Liver (tissue), 9 donors: ENCODE data around the gene ITIH5. TPM values are rescaled to one million over a fixed set of nuclear protein-coding genes. Genes with fewer than 3 reads are reported as not detected.

Experiments used
- DNase-seq: peaks from one replicate; pipeline ENCODE4 v3.0.0-alpha.2; 2017; ENCODE audit warnings: low spot score
- H3K27ac ChIP-seq, 2 donors: one replicate each; pipeline ENCODE4 v1.7.0; 2013; ENCODE audit warnings: inconsistent platforms in 2 of 2, low read length in 2 of 2, control low read depth in 1 of 2, low read depth in 1 of 2, mild to moderate bottlenecking in 1 of 2
- H3K27me3 ChIP-seq, 4 donors: one replicate each; pipeline versions ENCODE4 v1.6.1 to v1.7.0; 2013; ENCODE audit warnings: low read length in 3 of 4, inconsistent platforms in 1 of 4, mild to moderate bottlenecking in 1 of 4, moderate library complexity in 1 of 4; ENCODE audit not compliant: control insufficient read depth in 4 of 4, insufficient read depth in 4 of 4
- H3K36me3 ChIP-seq, 4 donors: one replicate each; pipeline versions ENCODE4 v1.6.1 to v1.7.0; 2013; ENCODE audit warnings: low read length in 3 of 4, mild to moderate bottlenecking in 3 of 4, low read depth in 1 of 4, moderate library complexity in 1 of 4; ENCODE audit not compliant: control insufficient read depth in 4 of 4, insufficient read depth in 3 of 4
- H3K4me1 ChIP-seq, 4 donors: one replicate each; pipeline versions ENCODE4 v1.6.1 to v1.7.0; 2013; ENCODE audit warnings: low read length in 3 of 4, mild to moderate bottlenecking in 3 of 4, moderate library complexity in 1 of 4; ENCODE audit not compliant: control insufficient read depth in 4 of 4, insufficient read depth in 4 of 4
- H3K4me3 ChIP-seq, 3 donors: one replicate each; pipeline versions ENCODE4 v1.6.1 to v1.7.0; 2013; ENCODE audit warnings: low read length in 3 of 3, control low read depth in 1 of 3, low read depth in 1 of 3, mild to moderate bottlenecking in 1 of 3
- H3K9ac ChIP-seq, 2 donors: one replicate each; pipeline ENCODE4 v1.7.0; 2013; ENCODE audit warnings: low read length in 2 of 2, mild to moderate bottlenecking in 2 of 2, moderate library complexity in 2 of 2, control low read depth in 1 of 2, low read depth in 1 of 2
- H3K9me3 ChIP-seq, 4 donors: one replicate each; pipeline versions ENCODE4 v1.6.1 to v1.7.0; 2013; ENCODE audit warnings: low read length in 3 of 4; ENCODE audit not compliant: control insufficient read depth in 4 of 4
- ATF3 ChIP-seq: IDR thresholded peaks from 2 replicates; pipeline ENCODE4 v1.6.1; 2016; ENCODE audit warnings: antibody characterized with exemption
- EGR1 ChIP-seq, 2 donors: IDR thresholded peaks; 2 replicates each; pipeline ENCODE4 v1.6.1; 2016 to 2018; ENCODE audit warnings: antibody characterized with exemption in 2 of 2, low read depth in 2 of 2
- FOXA2 ChIP-seq: IDR thresholded peaks from 2 replicates; pipeline ENCODE4 v1.6.1; 2016; ENCODE audit warnings: antibody characterized with exemption
- JUND ChIP-seq, 2 donors: IDR thresholded peaks; 2 replicates each; pipeline ENCODE4 v1.6.1; 2016; ENCODE audit warnings: antibody characterized with exemption in 2 of 2
- NR2F2 ChIP-seq: IDR thresholded peaks from 2 replicates; pipeline ENCODE4 v1.6.1; 2016; ENCODE audit warnings: antibody characterized with exemption
- RAD21 ChIP-seq, 2 donors: IDR thresholded peaks; 2 replicates each; pipeline ENCODE4 v1.6.1; 2016; ENCODE audit warnings: antibody characterized with exemption in 2 of 2, mild to moderate bottlenecking in 2 of 2
- REST ChIP-seq: IDR thresholded peaks from 2 replicates; pipeline ENCODE4 v1.6.1; 2016; ENCODE audit warnings: antibody characterized with exemption, mild to moderate bottlenecking
- RXRA ChIP-seq, 2 donors: IDR thresholded peaks; 2 replicates each; pipeline ENCODE4 v1.6.1; 2017 to 2018; ENCODE audit warnings: antibody characterized with exemption in 2 of 2, mild to moderate bottlenecking in 1 of 2
- SP1 ChIP-seq: IDR thresholded peaks from 2 replicates; pipeline ENCODE4 v1.6.1; 2018; ENCODE audit warnings: antibody characterized with exemption, mild to moderate bottlenecking
- YY1 ChIP-seq: IDR thresholded peaks from 2 replicates; pipeline ENCODE4 v1.6.1; 2016; ENCODE audit warnings: antibody characterized with exemption, mild to moderate bottlenecking
- ZBTB33 ChIP-seq: IDR thresholded peaks from 2 replicates; pipeline ENCODE4 v1.6.1; 2016; ENCODE audit warnings: antibody characterized with exemption
- WGBS: extraction: QIAGEN DNeasy Blood & Tissue Kit; methylation state at CpG from one replicate; pipeline ENCODE4 v1.1.7; 2013; 5-methylcytosine and 5-hydroxymethylcytosine counted together
- polyA plus RNA-seq, 2 donors: library from polyadenylated mRNA; stranded (reverse) in 1 of 2; unstranded in 1 of 2; fragments of 200-250 nt in 1 of 2; fragments of >200 nt in 1 of 2; fragmentation: Nextera tagmentation in 1 of 2; extraction: Ambion mirVana in 1 of 2; gene quantifications; one replicate each; pipeline versions ENCODE4 v1.2.1 to v1.2.3, GENCODE V29; 2013 to 2015
- total RNA-seq, 2 donors: library from RNA; depleted of rRNA; stranded (reverse); fragments of >200 nt; gene quantifications; one replicate each; pipeline ENCODE4 v1.2.3, GENCODE V29; 2014
- TF ChIP-seq, protein P1 (sequence below): IDR thresholded peaks from 2 replicates; pipeline ENCODE4 v1.6.1; 2016; ENCODE audit warnings: antibody characterized with exemption
- TF ChIP-seq, protein P2 (sequence below): fragments of 150-350 bp; IDR thresholded peaks from 2 replicates; pipeline ENCODE4 v1.5.1; 2017; ENCODE audit warnings: improper control_type of control experiment, low read depth, low read length; ENCODE audit not compliant: missing input control
- donor health status: healthy.
- donor health status: healthy.
- donor health status: healthy.
- donor health status: healthy.
- donor health status: healthy.

The ITIH5 gene
- total and polyA plus RNA-seq, 4 donors, result 0.60 to 1.3 (median 0.98) TPM

DNA sequence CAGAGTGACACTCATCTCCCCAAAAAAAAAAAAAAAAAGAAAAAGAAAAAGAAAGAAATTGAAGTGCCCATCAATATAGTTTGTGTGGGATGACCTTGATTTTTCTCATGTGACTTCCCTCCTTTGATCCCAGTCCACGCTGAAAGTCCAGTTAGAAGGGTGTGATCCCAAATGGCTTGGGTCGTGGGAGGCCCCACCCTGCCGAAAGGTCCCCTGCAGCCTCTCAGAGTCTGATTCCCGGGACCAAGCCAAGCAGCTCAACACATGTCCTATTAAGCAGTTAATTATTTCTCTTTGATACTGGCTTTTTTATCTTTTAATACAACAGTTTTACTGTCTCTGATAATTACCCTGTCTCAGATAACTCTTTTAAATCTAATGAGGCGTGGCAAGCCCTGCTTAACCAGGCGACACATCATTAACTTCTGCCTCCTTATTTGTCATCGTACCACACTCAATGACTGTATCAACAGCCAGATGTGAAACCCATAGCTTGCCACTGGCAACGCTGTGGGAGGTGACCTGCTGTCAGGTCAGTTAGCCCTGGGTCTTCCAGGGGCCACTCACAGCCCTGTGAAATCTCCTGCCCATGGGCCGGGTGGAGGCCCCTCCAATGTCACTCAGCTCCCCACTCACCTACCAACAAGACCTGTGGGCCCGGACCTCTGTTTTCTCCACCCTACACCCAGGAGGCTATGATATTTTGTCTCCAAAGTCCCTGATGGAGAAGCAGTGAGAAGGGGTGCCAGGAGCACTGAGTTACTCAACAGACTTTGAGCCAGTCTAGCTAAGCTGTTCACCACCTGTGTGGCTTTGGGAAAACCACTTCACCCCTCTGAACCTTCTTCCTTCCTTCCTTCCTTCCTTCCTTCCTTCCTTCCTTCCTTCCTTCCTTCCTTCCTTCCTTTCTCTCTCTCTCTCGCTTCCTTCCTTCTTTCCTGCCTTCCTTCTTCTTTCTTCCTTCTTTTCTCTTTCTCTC, 146.0 kb downstream of the ITIH5 start:
- Histone ChIP-seq H3K9me3 (no peaks in the 10 kb centered on the region), H3K9ac (no peak overlapping the region), H3K27me3 (no peaks in the 10 kb centered on the region), H3K4me3 (no peak overlapping the region), H3K27ac (no peak overlapping the region), H3K36me3 (no peaks in the 10 kb centered on the region), H3K4me1 (no peaks in the 10 kb centered on the region)
- DNase-seq, result no peak
- 74% methylated on average over 11 of the region's 11 CpGs for WGBS
- no peak for TF ChIP-seq ZBTB33
- TF ChIP-seq NR2F2, result no peak
- TF ChIP-seq EGR1 (IDR thresholded peaks at IDR 0.05; ENCODE audit: low read depth in 2 of 2), result no peak
- no peak for TF ChIP-seq JUND (IDR thresholded peaks at IDR 0.05)
- no peak for TF ChIP-seq FOXA2
- no peak for TF ChIP-seq REST
- TF ChIP-seq RAD21 (IDR thresholded peaks at IDR 0.05), result no peak
- TF ChIP-seq RXRA (IDR thresholded peaks at IDR 0.05), result no peak
- no peak for TF ChIP-seq SP1
- TF ChIP-seq, protein P1, sequence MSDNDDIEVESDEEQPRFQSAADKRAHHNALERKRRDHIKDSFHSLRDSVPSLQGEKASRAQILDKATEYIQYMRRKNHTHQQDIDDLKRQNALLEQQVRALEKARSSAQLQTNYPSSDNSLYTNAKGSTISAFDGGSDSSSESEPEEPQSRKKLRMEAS, result no peak
- no peak for TF ChIP-seq ATF3
- TF ChIP-seq, protein P2, sequence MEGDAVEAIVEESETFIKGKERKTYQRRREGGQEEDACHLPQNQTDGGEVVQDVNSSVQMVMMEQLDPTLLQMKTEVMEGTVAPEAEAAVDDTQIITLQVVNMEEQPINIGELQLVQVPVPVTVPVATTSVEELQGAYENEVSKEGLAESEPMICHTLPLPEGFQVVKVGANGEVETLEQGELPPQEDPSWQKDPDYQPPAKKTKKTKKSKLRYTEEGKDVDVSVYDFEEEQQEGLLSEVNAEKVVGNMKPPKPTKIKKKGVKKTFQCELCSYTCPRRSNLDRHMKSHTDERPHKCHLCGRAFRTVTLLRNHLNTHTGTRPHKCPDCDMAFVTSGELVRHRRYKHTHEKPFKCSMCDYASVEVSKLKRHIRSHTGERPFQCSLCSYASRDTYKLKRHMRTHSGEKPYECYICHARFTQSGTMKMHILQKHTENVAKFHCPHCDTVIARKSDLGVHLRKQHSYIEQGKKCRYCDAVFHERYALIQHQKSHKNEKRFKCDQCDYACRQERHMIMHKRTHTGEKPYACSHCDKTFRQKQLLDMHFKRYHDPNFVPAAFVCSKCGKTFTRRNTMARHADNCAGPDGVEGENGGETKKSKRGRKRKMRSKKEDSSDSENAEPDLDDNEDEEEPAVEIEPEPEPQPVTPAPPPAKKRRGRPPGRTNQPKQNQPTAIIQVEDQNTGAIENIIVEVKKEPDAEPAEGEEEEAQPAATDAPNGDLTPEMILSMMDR, result no peak

GRCh38 chr10:7519351-7519750, 147.4 kb downstream of the ITIH5 start:
- H3K4me3 ChIP-seq, result no peak overlapping the region
- H3K36me3 ChIP-seq, result no peaks in the 10 kb centered on the region
- H3K27me3 ChIP-seq, result peaks cover 0 to 3% (median 0%) of the 10 kb centered on the region in 4 donors
- H3K9me3 ChIP-seq, result no peaks in the 10 kb centered on the region
- no peak for TF ChIP-seq YY1
- no peak for TF ChIP-seq RAD21 (IDR thresholded peaks at IDR 0.05)
- no peak overlapping the region for H3K27ac ChIP-seq
- whole genome bisulfite sequencing, result 88% methylated on average over 6 of the region's 6 CpGs
- no peaks in the 10 kb centered on the region for H3K4me1 ChIP-seq
- no peak overlapping the region for H3K9ac ChIP-seq
- no peak for DNase-seq
